HEK293T (cell line): ENCODE results near the gene CAMK2A.

Experiments
- BHLHE40 ChIP-seq: fragments of 450-650 bp; IDR thresholded peaks from 2 replicates; pipeline ENCODE4 v1.6.1; 2016; ENCODE audit warnings: mild to moderate bottlenecking, moderate library complexity, borderline replicate concordance
- CTBP1 ChIP-seq: fragments of 450-650 bp; IDR thresholded peaks from 2 replicates; pipeline ENCODE4 v1.6.1; 2016; ENCODE audit warnings: borderline replicate concordance
- ELF4 ChIP-seq: fragments of 450-650 bp; IDR thresholded peaks from 2 replicates; pipeline ENCODE4 v1.6.1; 2017; ENCODE audit warnings: antibody characterized with exemption
- FOXA1 ChIP-seq: fragments of 450-650 bp; IDR thresholded peaks from 2 replicates; pipeline ENCODE4 v1.6.1; 2016; ENCODE audit warnings: mild to moderate bottlenecking
- FOXK2 ChIP-seq: fragments of 450-650 bp; IDR thresholded peaks from 2 replicates; pipeline ENCODE4 v1.6.1; 2016; ENCODE audit warnings: mild to moderate bottlenecking
- FOXM1 ChIP-seq: fragments of 450-650 bp; IDR thresholded peaks from 2 replicates; pipeline ENCODE4 v1.6.1; 2017; ENCODE audit warnings: mild to moderate bottlenecking, borderline replicate concordance
- SP1 ChIP-seq: fragments of 450-650 bp; IDR thresholded peaks from 2 replicates; pipeline ENCODE4 v1.6.1; 2017
- SUZ12 ChIP-seq: fragments of 450-650 bp; IDR thresholded peaks from 2 replicates; pipeline ENCODE4 v1.6.1; 2016; ENCODE audit warnings: mild to moderate bottlenecking
- TARDBP ChIP-seq: fragments of 450-650 bp; IDR thresholded peaks from 2 replicates; pipeline ENCODE4 v1.6.1; 2016
- ZNF384 ChIP-seq: fragments of 450-650 bp; IDR thresholded peaks from 2 replicates; pipeline ENCODE4 v1.6.1; 2016
- TF ChIP-seq, protein P1 (sequence below): fragments of 450-650 bp; IDR thresholded peaks from 2 replicates; pipeline ENCODE4 v1.6.1; 2016

GRCh38 chr5:150323819-150324218 is 34.2 kb upstream of the CAMK2A start:
- TF ChIP-seq, protein P1, sequence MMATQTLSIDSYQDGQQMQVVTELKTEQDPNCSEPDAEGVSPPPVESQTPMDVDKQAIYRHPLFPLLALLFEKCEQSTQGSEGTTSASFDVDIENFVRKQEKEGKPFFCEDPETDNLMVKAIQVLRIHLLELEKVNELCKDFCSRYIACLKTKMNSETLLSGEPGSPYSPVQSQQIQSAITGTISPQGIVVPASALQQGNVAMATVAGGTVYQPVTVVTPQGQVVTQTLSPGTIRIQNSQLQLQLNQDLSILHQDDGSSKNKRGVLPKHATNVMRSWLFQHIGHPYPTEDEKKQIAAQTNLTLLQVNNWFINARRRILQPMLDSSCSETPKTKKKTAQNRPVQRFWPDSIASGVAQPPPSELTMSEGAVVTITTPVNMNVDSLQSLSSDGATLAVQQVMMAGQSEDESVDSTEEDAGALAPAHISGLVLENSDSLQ: no peak
- TF ChIP-seq BHLHE40 (no peak), CTBP1 (no peak), FOXM1 (no peak), ZNF384 (no peak), SUZ12 (no peak), FOXA1 (no peak), SP1 (no peak), FOXK2 (no peak), TARDBP (no peak), ELF4 (no peak)
